ENCODE measurements around the gene EVA1A. TPM values are rescaled to one million over a fixed set of nuclear protein-coding genes. Genes with fewer than 3 reads are reported as not detected.

The EVA1A gene
- total RNA-seq, 1 experiment from 2014 or later = 0.21 TPM

DNA sequence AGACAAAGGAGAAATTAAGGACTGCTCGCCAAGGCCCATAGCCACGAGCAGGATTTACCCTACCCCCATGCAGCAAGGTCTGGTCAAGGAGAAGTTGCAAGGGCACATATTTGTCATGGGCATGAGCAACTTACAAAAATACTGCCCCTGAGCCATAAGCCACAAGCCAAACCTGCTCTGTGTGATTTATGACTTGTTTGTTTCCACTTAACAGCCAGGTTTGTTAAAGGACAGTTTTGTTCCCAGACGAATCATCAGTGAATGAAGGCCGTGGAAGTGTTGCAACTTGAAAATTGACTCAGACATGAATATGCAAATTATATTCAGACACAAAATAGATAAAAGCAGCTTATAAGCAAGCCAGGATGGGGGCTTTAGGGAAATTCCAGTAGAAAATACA, 31.3 kb upstream of the EVA1A start:
- no TSS peak for BruUV-seq (replicated peaks)
- H3K27ac ChIP-seq (ENCODE audit: low read length) = no peak overlapping the region
- no peaks in the 10 kb centered on the region for H3K4me1 ChIP-seq (ENCODE audit: control insufficient read depth, insufficient read depth, low read length)
- no peaks in the 10 kb centered on the region for H3K36me3 ChIP-seq (ENCODE audit: control insufficient read depth, insufficient read depth, low read length)
- H3K4me3 ChIP-seq (ENCODE audit: low read depth in 2 of 2, low read length in 2 of 2) = no peak overlapping the region
- TF ChIP-seq, protein P1, sequence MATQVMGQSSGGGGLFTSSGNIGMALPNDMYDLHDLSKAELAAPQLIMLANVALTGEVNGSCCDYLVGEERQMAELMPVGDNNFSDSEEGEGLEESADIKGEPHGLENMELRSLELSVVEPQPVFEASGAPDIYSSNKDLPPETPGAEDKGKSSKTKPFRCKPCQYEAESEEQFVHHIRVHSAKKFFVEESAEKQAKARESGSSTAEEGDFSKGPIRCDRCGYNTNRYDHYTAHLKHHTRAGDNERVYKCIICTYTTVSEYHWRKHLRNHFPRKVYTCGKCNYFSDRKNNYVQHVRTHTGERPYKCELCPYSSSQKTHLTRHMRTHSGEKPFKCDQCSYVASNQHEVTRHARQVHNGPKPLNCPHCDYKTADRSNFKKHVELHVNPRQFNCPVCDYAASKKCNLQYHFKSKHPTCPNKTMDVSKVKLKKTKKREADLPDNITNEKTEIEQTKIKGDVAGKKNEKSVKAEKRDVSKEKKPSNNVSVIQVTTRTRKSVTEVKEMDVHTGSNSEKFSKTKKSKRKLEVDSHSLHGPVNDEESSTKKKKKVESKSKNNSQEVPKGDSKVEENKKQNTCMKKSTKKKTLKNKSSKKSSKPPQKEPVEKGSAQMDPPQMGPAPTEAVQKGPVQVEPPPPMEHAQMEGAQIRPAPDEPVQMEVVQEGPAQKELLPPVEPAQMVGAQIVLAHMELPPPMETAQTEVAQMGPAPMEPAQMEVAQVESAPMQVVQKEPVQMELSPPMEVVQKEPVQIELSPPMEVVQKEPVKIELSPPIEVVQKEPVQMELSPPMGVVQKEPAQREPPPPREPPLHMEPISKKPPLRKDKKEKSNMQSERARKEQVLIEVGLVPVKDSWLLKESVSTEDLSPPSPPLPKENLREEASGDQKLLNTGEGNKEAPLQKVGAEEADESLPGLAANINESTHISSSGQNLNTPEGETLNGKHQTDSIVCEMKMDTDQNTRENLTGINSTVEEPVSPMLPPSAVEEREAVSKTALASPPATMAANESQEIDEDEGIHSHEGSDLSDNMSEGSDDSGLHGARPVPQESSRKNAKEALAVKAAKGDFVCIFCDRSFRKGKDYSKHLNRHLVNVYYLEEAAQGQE (IDR thresholded peaks at IDR 0.05; ENCODE audit: insufficient read depth in 1 of 2, low read depth in 2 of 2, low read length in 1 of 2) = no peak
- TF ChIP-seq CTCF (IDR thresholded peaks at IDR 0.05) (no peak), SIN3A (IDR thresholded peaks at IDR 0.05; ENCODE audit: borderline replicate concordance, insufficient read depth, low read depth, low read length) (no peak), POLR2AphosphoS5 (IDR thresholded peaks at IDR 0.05; ENCODE audit: low read depth, low read length) (no peak), TCF7L2 (IDR thresholded peaks at IDR 0.05; ENCODE audit: low read depth, low read length) (no peak)
- ChIA-PET CTCF (no interaction called here), POLR2A (no interaction called here)
- H3K9me3 ChIP-seq (ENCODE audit: control insufficient read depth, insufficient read depth, low read depth, low read length) = no peaks in the 10 kb centered on the region
- intact Hi-C loops (cut with micrococcal nuclease; ENCODE audit: unreplicated experiment) (no loop called here), in situ Hi-C loops (cut with HindIII; ENCODE audit: low pct_unique_long_range_greater_than_20kb, low sequenced_read_pairs) (no loop called here)
- no peaks in the 10 kb centered on the region; the same call in 1 of the 2 replicates for H3K27me3 ChIP-seq (ENCODE audit: control insufficient read depth, insufficient read depth, low read length)
- no peak for ATAC-seq
- no peak for DNase-seq (ENCODE audit: low read depth, low spot score)

GRCh38 chr2:75589391-75590105, 28.8 kb upstream of the EVA1A start:
- Histone ChIP-seq H3K4me3 (ENCODE audit: low read depth in 2 of 2, low read length in 2 of 2) (no peak overlapping the region), H3K4me1 (ENCODE audit: control insufficient read depth, insufficient read depth, low read length) (no peaks in the 10 kb centered on the region), H3K36me3 (ENCODE audit: control insufficient read depth, insufficient read depth, low read length) (no peaks in the 10 kb centered on the region), H3K27ac (ENCODE audit: low read length) (no peak overlapping the region), H3K27me3 (ENCODE audit: control insufficient read depth, insufficient read depth, low read length) (no peaks in the 10 kb centered on the region; the same call in 1 of the 2 replicates), H3K9me3 (ENCODE audit: control insufficient read depth, insufficient read depth, low read depth, low read length) (no peaks in the 10 kb centered on the region)
- in situ Hi-C loops (cut with HindIII; ENCODE audit: low pct_unique_long_range_greater_than_20kb, low sequenced_read_pairs) (no loop called here), intact Hi-C loops (cut with micrococcal nuclease; ENCODE audit: unreplicated experiment) (no loop called here)
- DNase-seq (ENCODE audit: low read depth, low spot score) (no peak), ATAC-seq (no peak)
- POLR2A ChIA-PET = no interaction called here
- no TSS peak for BruUV-seq (replicated peaks)
- CTCF ChIA-PET = no interaction called here
- TF ChIP-seq POLR2AphosphoS5 (IDR thresholded peaks at IDR 0.05; ENCODE audit: low read depth, low read length) (no peak), CTCF (IDR thresholded peaks at IDR 0.05) (no peak), SIN3A (IDR thresholded peaks at IDR 0.05; ENCODE audit: borderline replicate concordance, insufficient read depth, low read depth, low read length) (no peak), TCF7L2 (IDR thresholded peaks at IDR 0.05; ENCODE audit: low read depth, low read length) (no peak)
- TF ChIP-seq, protein P1 (IDR thresholded peaks at IDR 0.05; ENCODE audit: insufficient read depth in 1 of 2, low read depth in 2 of 2, low read length in 1 of 2) = no peak

Measured in Panc1 (cell line).